ENCODE results near the gene FSTL4. TPM values are rescaled to one million over a fixed set of nuclear protein-coding genes. Genes with fewer than 3 reads are reported as not detected.

Gene FSTL4
- total RNA-seq, 2 donors from 2014 or later, result 0.26 to 1.3 TPM

- WGBS, 2 donors, result 87% methylated on average over 6 of the region's 6 CpGs
- no peak for TF ChIP-seq CTCF (IDR thresholded peaks at IDR 0.05)
- no peak for TF ChIP-seq POLR2A (IDR thresholded peaks at IDR 0.05)
- DNase-seq, result no peak
Measured at GRCh38 chr5:133468596-133468995, 143.7 kb downstream of the FSTL4 start.

DNA sequence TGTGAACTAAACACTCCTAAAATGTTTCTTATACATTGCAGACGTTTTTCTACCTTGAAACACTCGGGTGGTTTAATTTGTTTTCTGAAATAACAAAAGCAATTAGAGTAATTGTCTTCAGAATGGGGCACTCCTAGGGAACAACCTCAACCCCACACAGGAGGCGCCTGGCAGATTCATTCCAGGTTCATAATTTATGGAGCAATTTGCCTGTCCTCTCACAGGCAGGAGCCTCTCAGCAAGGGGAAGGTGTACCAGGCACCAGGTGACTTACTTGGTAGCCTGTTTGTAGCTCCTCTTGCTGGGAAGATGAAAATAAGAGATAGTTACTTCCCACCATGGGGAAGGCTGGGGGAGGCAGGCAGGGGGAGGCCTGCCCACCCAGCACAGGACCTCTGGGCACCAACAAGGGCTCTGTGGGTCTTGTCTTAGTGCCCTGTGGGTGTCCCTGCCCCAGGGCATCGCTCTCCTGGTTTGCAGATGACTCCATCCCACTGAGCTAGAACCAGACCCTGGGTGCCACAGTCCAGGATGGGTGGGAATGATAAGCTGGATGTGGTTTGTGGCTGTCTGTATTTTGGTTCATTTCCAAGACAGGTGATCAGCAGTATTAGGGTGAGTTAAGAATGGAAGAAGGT is 144.4 kb downstream of the FSTL4 start:
- TF ChIP-seq POLR2A (IDR thresholded peaks at IDR 0.05), result no peak
- TF ChIP-seq CTCF (IDR thresholded peaks at IDR 0.05), result no peak
- H3K9me3 ChIP-seq, result no peaks in the 10 kb centered on the region
- H3K27me3 ChIP-seq, result no peaks in the 10 kb centered on the region
- H3K36me3 ChIP-seq (replicated peaks in 1 of 2; ENCODE audit: insufficient read depth in 1 of 2, low read depth in 2 of 2), result no peaks in the 10 kb centered on the region
- no peak for ATAC-seq
- H3K27ac ChIP-seq, result no peak overlapping the region
- no peak for DNase-seq
- intact Hi-C loops (cut with DNase I), result no loop called here
- no peak overlapping the region for H3K4me3 ChIP-seq
- H3K4me1 ChIP-seq, result no peaks in the 10 kb centered on the region
- WGBS, 2 donors, result 67 to 70% methylated on average over 3 to 4 of the region's 4 CpGs

More at GRCh38 chr5:133468596-133468995, 143.7 kb downstream of the FSTL4 start:
- Histone ChIP-seq H3K27me3 (no peaks in the 10 kb centered on the region), H3K9me3 (no peaks in the 10 kb centered on the region), H3K4me1 (no peaks in the 10 kb centered on the region), H3K4me3 (no peak overlapping the region), H3K36me3 (replicated peaks in 1 of 2; ENCODE audit: insufficient read depth in 1 of 2, low read depth in 2 of 2) (no peaks in the 10 kb centered on the region), H3K27ac (no peak overlapping the region)
- ATAC-seq, result no peak
- intact Hi-C loops (cut with DNase I), result no loop called here

DNA sequence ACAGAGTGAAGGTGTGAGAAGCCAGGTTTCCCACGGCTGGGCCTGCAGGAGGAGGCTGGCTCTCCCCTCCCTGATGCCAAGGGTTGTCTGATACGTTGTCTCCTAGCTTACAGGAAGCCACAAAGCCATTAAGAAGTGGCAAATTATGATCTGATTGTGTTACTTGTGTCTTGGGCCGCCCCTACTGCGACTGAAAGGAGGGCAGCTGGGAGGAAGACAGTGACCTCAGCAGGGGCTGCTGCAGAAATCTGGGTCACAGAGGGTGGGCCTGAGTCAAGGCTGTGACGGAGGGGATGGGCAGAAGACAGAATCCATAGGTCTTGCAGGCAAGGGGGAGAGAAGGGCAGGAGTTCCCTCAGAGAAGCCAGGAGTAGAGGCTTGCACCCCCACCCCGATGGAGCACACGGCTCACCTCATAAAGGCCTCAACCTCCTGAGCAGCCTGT is 145.0 kb downstream of the FSTL4 start:
- no peak for TF ChIP-seq POLR2A (IDR thresholded peaks at IDR 0.05)
- TF ChIP-seq CTCF (IDR thresholded peaks at IDR 0.05), result no peak
- ATAC-seq, result no peak
- intact Hi-C loops (cut with DNase I), result no loop called here

GRCh38 chr5:133466556-133467334 is 145.6 kb downstream of the FSTL4 start:
- Histone ChIP-seq H3K36me3 (replicated peaks in 1 of 2; ENCODE audit: insufficient read depth in 1 of 2, low read depth in 2 of 2) (no peaks in the 10 kb centered on the region), H3K27ac (no peak overlapping the region), H3K9me3 (no peaks in the 10 kb centered on the region), H3K4me1 (no peaks in the 10 kb centered on the region), H3K4me3 (no peak overlapping the region), H3K27me3 (no peaks in the 10 kb centered on the region)
- DNase-seq (no peak), ATAC-seq (no peak)
- WGBS, 2 donors, result 88 to 89% methylated on average over 5 of the region's 5 CpGs
- TF ChIP-seq CTCF (IDR thresholded peaks at IDR 0.05) (no peak), POLR2A (IDR thresholded peaks at IDR 0.05) (no peak)
- intact Hi-C loops (cut with DNase I), result no loop called here

More for the DNA sequence above, 145.0 kb downstream of the FSTL4 start:
- H3K36me3 ChIP-seq (replicated peaks in 1 of 2; ENCODE audit: insufficient read depth in 1 of 2, low read depth in 2 of 2), result no peaks in the 10 kb centered on the region
- no peak for DNase-seq
- 65 to 77% methylated on average over 7 of the region's 7 CpGs for WGBS, 2 donors
- no peaks in the 10 kb centered on the region for H3K4me1 ChIP-seq
- no peak overlapping the region for H3K4me3 ChIP-seq
- no peaks in the 10 kb centered on the region for H3K9me3 ChIP-seq
- H3K27me3 ChIP-seq, result no peaks in the 10 kb centered on the region
- no peak overlapping the region for H3K27ac ChIP-seq

Data from body of pancreas (tissue), 4 donors.